Type B pancreatic cell (in vitro differentiated cells): ENCODE results near the gene LIPI. TPM values are rescaled to one million over a fixed set of nuclear protein-coding genes. Genes with fewer than 3 reads are reported as not detected.

ENCODE experiments used
- DNase-seq: peaks from one replicate; pipeline ENCODE4 v3.0.0; 2021; ENCODE audit warnings: mixed read lengths; ENCODE audit not compliant: unreplicated experiment; ENCODE audit errors: extremely low spot score
- H3K27ac Mint-ChIP-seq: 2 replicates; pipeline ENCODE4 v1.8.0; 2021; ENCODE audit warnings: mild to moderate bottlenecking, mixed read lengths
- H3K27me3 Mint-ChIP-seq: 2 replicates; pipeline ENCODE4 v1.8.0; 2021; ENCODE audit warnings: mixed read lengths
- H3K36me3 Mint-ChIP-seq: 2 replicates; pipeline ENCODE4 v1.8.0; 2021; ENCODE audit warnings: mixed read lengths
- H3K4me1 Mint-ChIP-seq: one replicate; pipeline ENCODE4 v1.8.0; 2021; ENCODE audit warnings: mixed read lengths; ENCODE audit not compliant: unreplicated experiment
- H3K4me3 Mint-ChIP-seq: 2 replicates; pipeline ENCODE4 v1.8.0; 2021; ENCODE audit warnings: mild to moderate bottlenecking, mixed read lengths
- H3K9me3 Mint-ChIP-seq: 2 replicates; pipeline ENCODE4 v1.8.0; 2021; ENCODE audit warnings: mixed read lengths
- CTCF ChIP-seq: fragments of 200-600 bp; sonication (generic); conservative IDR thresholded peaks from 2 replicates; pipeline ENCODE4 v1.5.0; 2021; ENCODE audit warnings: antibody characterized with exemption, mild to moderate bottlenecking
- total RNA-seq: library from RNA; stranded (reverse); gene quantifications from 2 replicates; pipeline ENCODE4 v1.2.1, GENCODE V29; 2021; ENCODE audit warnings: low replicate concordance

Gene LIPI
- total RNA-seq, 1 donor from 2014 or later, result not detected

DNA sequence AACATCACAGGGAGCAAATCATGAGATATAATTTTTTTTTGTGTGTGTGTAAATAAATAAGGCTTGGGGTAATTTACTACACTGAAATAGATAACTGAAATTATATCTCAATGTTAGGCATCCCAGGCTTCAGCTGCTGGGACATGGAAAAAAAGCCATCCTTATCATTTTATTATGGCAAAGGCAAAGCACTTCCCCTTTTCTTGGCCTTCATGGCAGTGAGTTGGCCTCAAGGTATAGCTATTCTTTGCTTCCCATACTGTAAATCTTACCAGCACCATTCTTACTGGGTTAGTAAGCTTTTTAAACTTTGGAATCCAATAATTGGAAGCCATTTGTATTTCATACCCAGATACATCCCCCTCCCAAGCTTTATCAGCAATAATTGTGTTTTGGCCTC is 34.2 kb upstream of the LIPI start:
- Mint-ChIP-seq H3K4me1 (no peaks in the 10 kb centered on the region), H3K4me3 (no peak overlapping the region), H3K9me3 (peaks cover 6% of the 10 kb centered on the region), H3K27ac (no peak overlapping the region), H3K27me3 (no peaks in the 10 kb centered on the region), H3K36me3 (no peaks in the 10 kb centered on the region)
- no peak for DNase-seq
- no peak for TF ChIP-seq CTCF

DNA sequence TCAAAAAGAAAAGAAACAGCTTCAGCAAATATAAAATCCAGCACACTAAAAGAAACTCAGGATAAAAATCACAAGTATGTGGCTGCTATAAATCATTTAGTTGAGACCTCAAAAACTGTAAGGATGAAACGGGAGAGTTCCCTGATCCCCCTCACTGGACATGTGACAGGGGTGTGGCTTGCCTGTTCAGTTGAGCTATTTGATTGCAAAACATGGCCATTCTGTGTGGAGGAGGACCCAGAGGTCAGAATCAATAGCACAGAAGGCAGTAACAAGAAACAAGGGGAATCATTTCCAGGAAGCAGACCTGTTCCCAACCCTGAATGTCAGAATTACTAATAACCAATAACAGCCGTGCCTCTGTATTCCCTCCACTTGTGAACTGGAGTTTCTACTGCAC is 33.1 kb upstream of the LIPI start:
- Mint-ChIP-seq H3K36me3 (no peaks in the 10 kb centered on the region), H3K27ac (no peak overlapping the region), H3K27me3 (no peaks in the 10 kb centered on the region), H3K4me1 (no peaks in the 10 kb centered on the region), H3K9me3 (peaks cover 4% of the 10 kb centered on the region), H3K4me3 (no peak overlapping the region)
- TF ChIP-seq CTCF, result no peak
- DNase-seq, result no peak

GRCh38 chr21:14243461-14243860 is 32.7 kb upstream of the LIPI start:
- H3K27ac Mint-ChIP-seq, result no peak overlapping the region

DNA sequence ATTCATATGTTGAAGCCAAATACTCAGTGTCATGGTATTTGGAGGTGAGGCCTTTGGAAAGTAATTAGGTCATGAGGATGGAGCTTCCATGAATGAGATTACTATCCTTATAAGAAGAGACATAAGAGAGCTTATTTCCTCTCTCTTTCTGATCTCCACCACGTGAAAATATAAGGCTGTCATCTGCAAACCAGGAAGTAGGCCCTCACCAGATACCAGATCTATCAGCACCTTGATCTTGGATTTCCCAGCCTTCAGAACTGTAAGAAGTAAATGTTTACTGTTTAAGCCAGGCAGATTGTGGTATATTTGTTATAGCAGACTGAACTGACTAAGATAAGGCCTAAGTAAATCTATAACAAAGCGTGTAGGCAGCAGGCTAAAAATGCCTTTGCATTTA is 30.5 kb upstream of the LIPI start:
- DNase-seq, result no peak
- Mint-ChIP-seq H3K4me3 (no peak overlapping the region), H3K4me1 (no peaks in the 10 kb centered on the region), H3K9me3 (no peaks in the 10 kb centered on the region), H3K36me3 (no peaks in the 10 kb centered on the region), H3K27me3 (no peaks in the 10 kb centered on the region), H3K27ac (no peak overlapping the region)
- no peak for TF ChIP-seq CTCF

More at GRCh38 chr21:14243461-14243860, 32.7 kb upstream of the LIPI start:
- Mint-ChIP-seq H3K4me3 (no peak overlapping the region), H3K36me3 (no peaks in the 10 kb centered on the region), H3K27me3 (no peaks in the 10 kb centered on the region), H3K4me1 (no peaks in the 10 kb centered on the region), H3K9me3 (peaks cover under 1% of the 10 kb centered on the region)
- no peak for TF ChIP-seq CTCF
- DNase-seq, result no peak

GRCh38 chr21:14239281-14239680 is 28.5 kb upstream of the LIPI start:
- DNase-seq, result no peak
- no peak for TF ChIP-seq CTCF
- Mint-ChIP-seq H3K4me3 (no peak overlapping the region), H3K27me3 (no peaks in the 10 kb centered on the region), H3K9me3 (no peaks in the 10 kb centered on the region), H3K4me1 (no peaks in the 10 kb centered on the region), H3K27ac (no peak overlapping the region), H3K36me3 (no peaks in the 10 kb centered on the region)

DNA sequence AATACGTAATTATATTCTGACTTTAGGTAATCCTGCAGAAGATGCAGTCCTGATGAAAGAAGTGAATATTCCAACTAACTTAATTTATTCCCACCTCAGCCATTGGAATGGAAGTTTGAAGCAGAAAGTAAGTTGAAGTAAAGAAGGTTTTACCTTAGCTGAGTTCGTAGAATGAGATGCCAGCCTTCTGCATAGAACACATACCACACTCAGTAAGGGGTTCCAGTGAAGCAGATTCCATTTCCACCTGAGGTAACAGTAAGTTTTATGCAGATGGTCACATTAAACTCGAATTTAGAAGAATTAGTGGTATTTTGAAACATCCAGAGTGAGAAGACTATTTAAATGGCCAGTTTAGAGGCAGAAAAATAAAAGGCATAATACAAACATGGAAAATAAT is 25.4 kb upstream of the LIPI start:
- no peak for TF ChIP-seq CTCF
- no peak overlapping the region for H3K27ac Mint-ChIP-seq
- H3K9me3 Mint-ChIP-seq, result no peaks in the 10 kb centered on the region
- H3K36me3 Mint-ChIP-seq, result no peaks in the 10 kb centered on the region
- no peak for DNase-seq
- H3K4me3 Mint-ChIP-seq, result no peak overlapping the region
- no peaks in the 10 kb centered on the region for H3K4me1 Mint-ChIP-seq
- no peaks in the 10 kb centered on the region for H3K27me3 Mint-ChIP-seq
